Mucosa of rectum (tissue), 2 donors: Measurements from ENCODE around the gene IL1RL1.
"Not testable (repeated sequence)": the region's sequence is repeated elsewhere in the genome, so short reads cannot be mapped to it uniquely, and the experiment has no call there.

Experiments used
- H3K27ac ChIP-seq, 2 donors: one replicate each; pipeline ENCODE4 v1.7.0; 2013; ENCODE audit warnings: inconsistent platforms in 2 of 2, low read depth in 2 of 2, low read length in 2 of 2
- H3K27me3 ChIP-seq, 2 donors: one replicate each; pipeline ENCODE4 v1.7.0; 2013; ENCODE audit warnings: low read length in 2 of 2; ENCODE audit not compliant: control insufficient read depth in 2 of 2, insufficient read depth in 2 of 2
- H3K36me3 ChIP-seq, 2 donors: one replicate each; pipeline ENCODE4 v1.7.0; 2013; ENCODE audit warnings: low read length in 2 of 2; ENCODE audit not compliant: control insufficient read depth in 2 of 2, insufficient read depth in 2 of 2
- H3K4me1 ChIP-seq, 2 donors: one replicate each; pipeline ENCODE4 v1.7.0; 2013; ENCODE audit warnings: low read length in 2 of 2, mild to moderate bottlenecking in 1 of 2; ENCODE audit not compliant: control insufficient read depth in 2 of 2, insufficient read depth in 2 of 2
- H3K4me3 ChIP-seq, 2 donors: one replicate each; pipeline ENCODE4 v1.7.0; 2013; ENCODE audit warnings: low read length in 2 of 2
- H3K9ac ChIP-seq, 2 donors: one replicate each; pipeline ENCODE4 v1.7.0; 2013; ENCODE audit warnings: low read length in 2 of 2, low read depth in 1 of 2, mild to moderate bottlenecking in 1 of 2
- H3K9me3 ChIP-seq, 2 donors: one replicate each; pipeline ENCODE4 v1.7.0; 2013; ENCODE audit warnings: low read length in 2 of 2; ENCODE audit not compliant: control insufficient read depth in 2 of 2
- donor health status: healthy.
- donor health status: Normal muscosa, but diverticular disease.

IL1RL1 gene

DNA sequence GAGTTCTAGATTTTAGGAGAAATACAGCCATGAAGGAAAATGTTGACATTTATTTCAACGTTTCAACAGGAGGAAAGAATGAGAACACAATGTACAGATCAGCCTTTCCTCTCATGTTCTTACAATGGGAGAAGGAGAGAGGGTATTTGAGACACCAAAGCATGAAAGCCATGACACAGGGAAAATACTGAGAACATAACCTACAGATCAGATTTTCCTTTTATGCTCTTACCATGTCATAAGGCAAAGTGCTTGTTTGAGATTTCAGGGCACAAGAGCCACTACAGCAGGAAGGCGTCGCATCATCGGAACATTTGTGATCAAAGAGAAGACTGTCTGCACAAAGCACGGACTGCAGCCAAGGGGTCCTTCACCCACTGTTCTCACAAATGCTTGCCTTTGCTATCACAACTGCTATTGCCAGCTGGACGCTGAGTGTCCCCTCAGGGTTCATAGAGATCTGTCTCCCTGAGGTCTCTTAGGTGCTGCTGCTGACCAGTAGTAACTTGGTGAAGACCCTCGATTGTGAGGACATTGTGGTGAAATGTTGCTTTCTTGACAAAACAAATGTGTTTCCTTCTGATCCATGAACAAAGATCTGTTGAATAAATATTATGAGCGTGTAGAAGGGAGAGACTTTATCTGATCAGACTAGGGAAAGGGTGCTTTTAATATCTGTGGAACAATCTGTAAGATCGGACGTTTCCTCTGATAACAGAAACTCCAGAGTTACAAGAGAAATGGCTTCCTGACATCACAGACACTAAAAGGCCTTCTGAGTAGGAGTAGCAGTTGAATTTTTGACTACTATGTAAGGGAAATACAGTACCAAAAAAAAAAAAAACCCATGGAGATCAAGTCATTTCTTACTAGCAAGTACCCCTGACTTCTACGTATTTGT is 6.4 kb upstream of the IL1RL1 start:
- H3K9me3 ChIP-seq = peaks cover 0 to 2% of the 10 kb centered on the region in 2 donors
- H3K9ac ChIP-seq = no peak overlapping the region
- peaks cover 0 to 6% of the 10 kb centered on the region in 2 donors for H3K4me1 ChIP-seq
- H3K4me3 ChIP-seq = no peak overlapping the region
- H3K27me3 ChIP-seq = peaks cover 10 to 24% of the 10 kb centered on the region in 2 donors
- H3K36me3 ChIP-seq = no peaks in the 10 kb centered on the region
- H3K27ac ChIP-seq = no peak overlapping the region

DNA sequence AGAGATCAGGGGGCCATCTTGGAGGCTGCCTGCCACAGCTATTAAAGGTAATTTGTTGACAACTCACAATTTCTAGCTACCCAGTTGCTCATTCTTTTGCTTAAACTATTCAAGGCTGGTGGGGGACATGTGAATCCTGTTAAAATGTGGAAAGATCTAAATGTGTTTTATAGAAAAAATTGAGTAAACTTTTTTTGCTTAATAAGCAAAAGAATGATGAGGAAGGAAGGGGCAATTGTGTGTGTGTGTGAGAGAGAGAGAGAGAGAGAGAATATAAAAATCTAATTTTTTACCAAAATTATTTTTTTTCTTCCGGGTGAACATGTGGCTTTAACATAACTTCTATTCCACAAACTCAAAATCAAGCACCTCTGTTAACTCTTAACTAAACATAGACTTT is 5.2 kb upstream of the IL1RL1 start:
- H3K27me3 ChIP-seq = peaks cover 10 to 24% of the 10 kb centered on the region in 2 donors
- H3K4me3 ChIP-seq = no peak overlapping the region
- H3K9ac ChIP-seq = no peak overlapping the region
- H3K27ac ChIP-seq = no peak overlapping the region
- H3K9me3 ChIP-seq = peaks cover 0 to 2% of the 10 kb centered on the region in 2 donors
- H3K36me3 ChIP-seq = no peaks in the 10 kb centered on the region
- H3K4me1 ChIP-seq = peaks cover 0 to 6% of the 10 kb centered on the region in 2 donors

DNA sequence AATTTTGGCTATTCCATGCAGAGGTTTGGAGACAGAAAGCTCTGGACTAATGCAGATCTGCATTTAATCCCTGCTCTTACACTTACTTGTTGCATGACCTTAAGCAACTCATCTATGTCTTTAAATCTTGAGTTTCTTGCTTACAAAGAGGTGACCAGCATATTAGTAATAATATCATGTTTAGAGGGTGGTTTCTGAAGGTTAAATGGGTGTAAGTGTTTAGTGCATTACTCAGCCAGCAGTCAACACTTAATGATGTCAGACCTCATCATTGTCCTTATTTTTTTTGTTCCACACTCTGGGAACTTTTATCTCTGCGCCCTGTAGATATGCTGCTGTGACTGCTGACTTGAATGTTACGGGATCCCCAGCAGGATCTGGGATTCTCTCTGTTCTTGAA is 1.7 kb downstream of the IL1RL1 start:
- H3K27ac ChIP-seq = no peak overlapping the region
- H3K9ac ChIP-seq = no peak overlapping the region
- no peaks in the 10 kb centered on the region for H3K36me3 ChIP-seq
- H3K27me3 ChIP-seq = peaks cover 0 to 4% of the 10 kb centered on the region in 2 donors
- H3K4me1 ChIP-seq = no peaks in the 10 kb centered on the region
- H3K4me3 ChIP-seq = peak overlapping the region in 1 of 2 donors; percentile 28
- H3K9me3 ChIP-seq = no peaks in the 10 kb centered on the region

DNA sequence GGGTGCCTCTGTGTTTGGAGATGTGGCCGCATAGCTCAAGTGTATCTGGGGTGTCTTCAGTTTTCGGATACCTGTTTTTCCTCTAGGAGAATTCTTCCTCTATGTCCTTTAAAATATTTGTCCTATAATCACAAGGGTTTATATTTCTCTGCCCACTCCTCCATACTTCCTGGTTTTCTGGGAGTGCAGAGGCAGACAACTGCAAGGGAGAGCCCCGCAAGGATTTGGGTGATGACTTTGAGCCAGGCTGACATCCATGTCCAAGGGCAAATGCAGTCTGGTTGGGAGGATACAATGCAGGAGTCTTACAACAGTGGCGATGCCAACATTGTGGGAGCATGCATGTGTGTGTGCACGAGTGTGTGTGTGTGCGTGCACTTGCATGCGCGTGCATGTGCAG is 2.1 kb downstream of the IL1RL1 start:
- Histone ChIP-seq H3K9me3 (no peaks in the 10 kb centered on the region), H3K36me3 (no peaks in the 10 kb centered on the region), H3K4me1 (no peaks in the 10 kb centered on the region), H3K4me3 (no peak overlapping the region), H3K9ac (no peak overlapping the region), H3K27ac (no peak overlapping the region), H3K27me3 (peaks cover 0 to 2% of the 10 kb centered on the region in 2 donors)

DNA sequence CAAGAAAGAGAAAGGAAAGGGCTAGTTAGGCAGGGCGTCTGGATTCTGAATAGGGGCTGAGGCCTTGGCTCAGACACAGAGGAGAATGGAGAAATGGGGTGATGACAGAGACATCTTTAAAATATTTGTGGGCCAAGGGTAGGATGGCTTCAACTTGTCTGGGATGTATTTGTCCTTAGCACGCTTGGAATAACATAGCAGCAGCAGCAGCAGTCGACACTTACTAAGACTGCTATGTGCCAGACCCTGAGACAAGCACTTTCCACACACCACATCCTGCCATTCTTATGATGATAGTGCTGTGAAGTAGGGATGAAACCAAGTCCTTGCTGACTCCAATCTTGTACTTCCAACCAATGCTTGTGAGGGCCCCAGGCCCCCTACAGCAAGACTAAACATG is 2.6 kb downstream of the IL1RL1 start:
- Histone ChIP-seq H3K27me3 (no peaks in the 10 kb centered on the region), H3K27ac (no peak overlapping the region)

DNA sequence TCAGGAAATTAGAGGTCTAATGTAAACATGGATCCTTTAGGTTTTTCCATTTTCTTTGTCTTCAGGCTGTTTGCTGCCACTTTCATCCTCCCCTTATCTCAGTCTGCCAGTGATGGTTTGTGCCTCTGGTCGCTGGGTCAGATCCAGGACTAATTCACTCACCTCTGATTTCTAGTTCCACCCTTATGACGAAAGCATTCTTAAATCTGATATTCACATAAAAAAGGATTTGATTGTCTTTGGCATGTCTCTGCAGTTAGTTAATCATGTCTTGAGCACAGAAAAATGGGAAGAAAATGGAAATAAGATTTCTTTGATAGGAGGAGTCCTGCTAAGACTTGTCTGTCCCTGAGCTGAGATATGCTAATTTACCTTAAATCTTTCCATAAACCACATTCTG is 4.6 kb downstream of the IL1RL1 start:
- no peaks in the 10 kb centered on the region for H3K36me3 ChIP-seq
- H3K27ac ChIP-seq = no peak overlapping the region
- no peak overlapping the region for H3K9ac ChIP-seq
- no peak overlapping the region for H3K4me3 ChIP-seq
- H3K4me1 ChIP-seq = no peaks in the 10 kb centered on the region
- H3K27me3 ChIP-seq = no peaks in the 10 kb centered on the region
- H3K9me3 ChIP-seq = no peaks in the 10 kb centered on the region

More for the DNA sequence above, 2.6 kb downstream of the IL1RL1 start:
- Histone ChIP-seq H3K36me3 (no peaks in the 10 kb centered on the region), H3K9ac (no peak overlapping the region), H3K4me1 (no peaks in the 10 kb centered on the region), H3K4me3 (no peak overlapping the region), H3K9me3 (no peaks in the 10 kb centered on the region)

DNA sequence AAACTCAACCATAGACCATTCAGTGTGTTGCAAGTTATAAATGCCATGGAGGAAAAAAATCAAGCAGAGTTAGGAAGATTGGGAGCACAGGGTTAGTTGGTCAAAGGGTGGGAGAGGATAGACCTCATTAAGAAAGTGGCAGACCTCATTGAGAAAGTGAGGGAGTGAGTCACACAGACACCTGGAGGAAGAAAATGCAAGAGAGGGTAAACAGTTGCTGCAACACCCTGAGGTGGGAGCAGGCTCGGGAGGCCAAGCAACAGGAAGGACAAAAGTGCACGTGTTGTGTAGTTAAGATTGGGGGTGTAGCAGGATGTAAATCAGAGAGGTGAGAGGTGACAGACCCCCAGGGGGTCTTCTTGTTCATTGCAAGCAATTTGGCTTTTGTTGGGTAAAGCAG is 6.4 kb downstream of the IL1RL1 start:
- Histone ChIP-seq H3K9ac (no peak overlapping the region), H3K4me1 (no peaks in the 10 kb centered on the region), H3K27ac (no peak overlapping the region), H3K4me3 (no peak overlapping the region), H3K9me3 (no peaks in the 10 kb centered on the region), H3K36me3 (no peaks in the 10 kb centered on the region), H3K27me3 (no peaks in the 10 kb centered on the region)

DNA sequence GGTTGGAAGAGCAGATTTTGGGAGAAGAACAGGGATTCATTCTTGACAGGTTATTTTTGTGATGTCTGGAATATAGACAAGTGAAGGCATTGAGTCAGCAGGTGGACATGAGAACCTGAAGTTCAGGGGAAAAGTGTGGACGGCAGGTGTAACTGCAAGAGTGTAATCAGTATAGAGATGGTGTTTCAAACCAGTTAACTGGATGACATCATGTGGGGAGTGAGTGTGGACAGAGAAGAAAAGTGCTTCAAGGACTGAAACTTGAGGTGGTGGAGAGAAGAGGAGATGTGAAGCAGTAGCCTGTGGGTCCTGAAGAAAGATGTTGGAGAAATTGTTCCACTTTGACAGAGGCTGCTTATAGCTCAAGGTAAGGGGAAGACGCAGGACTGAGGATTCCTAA is 7.1 kb downstream of the IL1RL1 start:
- no peak overlapping the region for H3K27ac ChIP-seq
- H3K27me3 ChIP-seq = no peaks in the 10 kb centered on the region
- no peaks in the 10 kb centered on the region for H3K4me1 ChIP-seq
- H3K36me3 ChIP-seq = no peaks in the 10 kb centered on the region
- no peaks in the 10 kb centered on the region for H3K9me3 ChIP-seq
- H3K4me3 ChIP-seq = no peak overlapping the region
- no peak overlapping the region for H3K9ac ChIP-seq

DNA sequence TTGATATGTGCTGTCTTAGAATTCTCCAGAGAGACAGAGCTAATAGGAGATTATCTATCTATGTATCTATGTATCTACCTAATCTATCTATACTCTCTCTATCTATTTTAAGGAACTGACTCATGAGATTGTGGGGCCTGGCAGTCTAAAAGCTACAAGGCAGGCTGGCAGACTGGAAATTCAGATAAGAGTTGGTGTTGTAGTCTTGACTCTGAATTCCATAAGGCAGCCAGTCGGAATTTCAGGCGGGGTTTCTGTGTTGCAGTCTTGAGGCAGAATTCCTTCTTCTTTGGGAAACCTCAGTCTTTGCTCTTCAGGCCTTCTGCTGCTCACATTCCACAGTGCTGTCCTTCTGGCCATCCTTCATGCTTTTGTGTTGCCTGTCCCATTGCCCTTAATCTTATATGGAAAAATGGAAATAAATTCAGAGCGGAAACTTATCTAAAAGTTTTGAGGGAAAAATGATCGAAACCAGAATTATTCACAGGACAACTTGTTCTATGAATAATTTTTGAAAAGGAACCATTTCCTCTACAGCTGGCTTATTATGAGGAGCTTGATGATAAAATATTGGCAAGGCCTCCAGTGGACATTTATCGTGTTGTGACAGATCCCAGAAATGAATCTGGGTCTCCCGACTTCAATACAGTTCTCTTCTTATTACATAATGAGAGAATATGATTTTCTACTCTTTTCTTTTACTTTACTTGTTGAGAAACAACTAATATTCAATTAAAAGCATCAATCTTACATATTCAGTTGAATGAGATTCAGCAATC is 10.8 kb downstream of the IL1RL1 start:
- Histone ChIP-seq H3K4me1 (no peaks in the 10 kb centered on the region), H3K27ac (no peak overlapping the region), H3K27me3 (no peaks in the 10 kb centered on the region), H3K9ac (no peak overlapping the region), H3K4me3 (no peak overlapping the region), H3K36me3 (no peaks in the 10 kb centered on the region), H3K9me3 (no peaks in the 10 kb centered on the region)

DNA sequence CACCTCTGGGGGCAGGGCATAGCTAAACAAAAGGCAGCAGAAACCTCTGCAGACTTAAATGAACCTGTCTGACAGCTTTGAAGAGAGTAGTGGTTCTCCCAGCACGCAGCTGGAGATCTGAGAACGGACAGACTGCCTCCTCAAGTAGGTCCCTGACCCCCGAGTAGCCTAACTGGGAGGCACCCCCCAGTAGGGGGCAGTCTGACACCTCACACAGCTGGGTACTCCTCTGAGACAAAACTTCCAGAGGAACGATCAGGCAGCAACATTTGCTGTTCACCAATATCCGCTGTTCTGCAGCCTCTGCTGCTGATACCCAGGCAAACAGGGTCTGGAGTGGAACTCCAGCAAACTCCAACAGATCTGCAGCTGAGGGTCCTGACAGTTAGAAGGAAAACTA is 13.6 kb downstream of the IL1RL1 start:
- not testable (repeated sequence) for H3K9ac ChIP-seq, H3K4me3 ChIP-seq, H3K9me3 ChIP-seq, H3K27me3 ChIP-seq, H3K4me1 ChIP-seq, H3K36me3 ChIP-seq, H3K27ac ChIP-seq
